CD8-positive, alpha-beta memory T cell (primary cell): ENCODE results near the gene FAM20A. TPM values are rescaled to one million over a fixed set of nuclear protein-coding genes. Genes with fewer than 3 reads are reported as not detected.

Experiments
- CTCF ChIA-PET: fragments of 350-600 bp; sonication (Branson Sonifier 250); formaldehyde crosslinking; loops from one replicate; lab custom pipeline; 2021; ENCODE audit warnings: antibody characterized with exemption; lab: Charles Lee
- POLR2A ChIA-PET: fragments of 350-600 bp; sonication (Branson Sonifier 250); formaldehyde crosslinking; loops from one replicate; lab custom pipeline; 2021; ENCODE audit warnings: antibody characterized with exemption; lab: Charles Lee
- DNase-seq, 5 donors: peaks; one replicate each; pipeline versions ENCODE4 v3.0.0 to v3.0.0-alpha.2; 2020 to 2022; ENCODE audit warnings: mixed read lengths in 1 of 5
- H3K27ac ChIP-seq: one replicate; pipeline ENCODE4 v1.7.0; 2013; ENCODE audit warnings: low read depth, mild to moderate bottlenecking, low read length, moderate library complexity
- H3K27me3 ChIP-seq: 2 replicates; pipeline ENCODE4 v1.7.0; 2013; ENCODE audit warnings: low read length, mild to moderate bottlenecking; ENCODE audit not compliant: insufficient read depth, poor library complexity, severe bottlenecking
- H3K36me3 ChIP-seq: 2 replicates; pipeline ENCODE4 v1.7.0; 2013; ENCODE audit warnings: mild to moderate bottlenecking, low read length, moderate library complexity; ENCODE audit not compliant: insufficient read depth
- H3K4me1 ChIP-seq: 2 replicates; pipeline ENCODE4 v1.7.0; 2013; ENCODE audit warnings: mild to moderate bottlenecking, low read length, moderate library complexity; ENCODE audit not compliant: insufficient read depth
- H3K4me3 ChIP-seq: 2 replicates; pipeline ENCODE4 v1.7.0; 2013; ENCODE audit warnings: mild to moderate bottlenecking, low read length
- H3K9me3 ChIP-seq: 2 replicates; pipeline ENCODE4 v1.7.0; 2013; ENCODE audit warnings: mild to moderate bottlenecking, low read length
- H3K27ac Mint-ChIP-seq, 8 donors: one replicate each; pipeline ENCODE4 v1.8.0; 2020 to 2021; ENCODE audit warnings: mixed read lengths in 8 of 8, mild to moderate bottlenecking in 6 of 8, inconsistent platforms in 3 of 8, moderate library complexity in 3 of 8
- H3K27me3 Mint-ChIP-seq, 2 donors: one replicate each; pipeline ENCODE4 v1.8.0; 2020 to 2021; ENCODE audit warnings: mixed read lengths in 2 of 2, mild to moderate bottlenecking in 1 of 2, moderate library complexity in 1 of 2
- H3K36me3 Mint-ChIP-seq, 3 donors: one replicate each; pipeline ENCODE4 v1.8.0; 2020 to 2021; ENCODE audit warnings: mixed read lengths in 3 of 3, inconsistent platforms in 1 of 3, mild to moderate bottlenecking in 1 of 3
- H3K4me1 Mint-ChIP-seq, 3 donors: one replicate each; pipeline ENCODE4 v1.8.0; 2020 to 2021; ENCODE audit warnings: mixed read lengths in 3 of 3, inconsistent platforms in 1 of 3, mild to moderate bottlenecking in 1 of 3
- H3K4me3 Mint-ChIP-seq, 7 donors: one replicate each; pipeline ENCODE4 v1.8.0; 2020 to 2021; ENCODE audit warnings: mixed read lengths in 7 of 7, mild to moderate bottlenecking in 6 of 7, moderate library complexity in 4 of 7, inconsistent platforms in 2 of 7
- H3K9me3 Mint-ChIP-seq, 5 donors: one replicate each; pipeline ENCODE4 v1.8.0; 2020 to 2022; ENCODE audit warnings: mixed read lengths in 5 of 5, mild to moderate bottlenecking in 3 of 5, moderate library complexity in 2 of 5, inconsistent platforms in 1 of 5
- polyA plus RNA-seq: library from polyadenylated mRNA; unstranded; fragments of 300-500 nt; fragmentation: Illumina TruSeq; gene quantifications from one replicate; pipeline ENCODE4 v1.2.3, GENCODE V29; 2021
- total RNA-seq, 2 experiments: library from RNA; stranded (reverse); gene quantifications; one replicate each; pipeline ENCODE4 v1.2.3, GENCODE V29; 2021

FAM20A gene
- total and polyA plus RNA-seq, 3 experiments from 2014 or later, result 0.07 TPM; not detected in 2

GRCh38 chr17:68565661-68566441 lies 35.3 kb downstream of the FAM20A start:
- no peak overlapping the region for H3K4me3 ChIP-seq
- ChIA-PET POLR2A (no interaction called here), CTCF (no interaction called here)
- H3K4me3 Mint-ChIP-seq, result no peak overlapping the region
- H3K27me3 Mint-ChIP-seq, result peaks cover 4 to 8% of the 10 kb centered on the region in 2 donors
- no peaks in the 10 kb centered on the region for H3K27me3 ChIP-seq
- H3K9me3 ChIP-seq, result no peaks in the 10 kb centered on the region
- H3K36me3 Mint-ChIP-seq, result no peaks in the 10 kb centered on the region
- H3K4me1 ChIP-seq, result no peaks in the 10 kb centered on the region
- no peak for DNase-seq
- H3K27ac ChIP-seq, result no peak overlapping the region
- H3K27ac Mint-ChIP-seq, result no peak overlapping the region
- H3K4me1 Mint-ChIP-seq, result no peaks in the 10 kb centered on the region
- H3K9me3 Mint-ChIP-seq, result no peaks in the 10 kb centered on the region
- H3K36me3 ChIP-seq, result no peaks in the 10 kb centered on the region

DNA sequence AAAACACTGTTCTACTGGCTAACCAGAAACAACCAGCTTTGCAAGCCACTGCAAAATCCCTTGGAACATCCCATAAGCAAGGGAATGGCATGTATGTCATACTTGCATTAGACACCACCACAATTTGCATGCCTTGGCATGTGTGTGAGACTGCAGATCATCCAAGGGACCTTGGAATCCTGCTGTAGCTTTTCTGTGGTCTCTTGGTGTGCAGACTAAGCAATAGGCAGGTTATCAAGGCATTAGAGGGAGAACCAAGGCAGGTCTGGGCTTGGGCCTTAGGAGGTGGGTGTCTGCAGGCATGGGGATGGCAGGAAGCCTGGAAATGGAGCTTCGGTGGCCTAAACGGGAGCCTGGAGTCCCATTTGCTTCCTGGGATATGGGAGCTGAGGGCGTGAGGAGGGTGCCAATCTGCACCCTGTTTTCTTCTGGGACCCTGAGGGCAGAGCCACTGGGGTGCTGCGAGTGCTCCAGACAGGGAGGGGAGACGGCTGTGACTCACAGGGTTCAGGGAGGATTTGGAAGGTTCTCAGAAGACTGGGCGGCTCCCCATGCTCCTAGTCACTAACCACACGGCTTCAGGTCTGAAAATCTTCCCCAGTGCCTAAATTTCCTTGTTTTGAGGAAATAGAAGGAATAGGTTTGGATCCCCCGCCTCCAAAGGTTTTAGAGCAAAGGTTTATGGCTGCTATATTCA lies 36.6 kb downstream of the FAM20A start:
- H3K9me3 Mint-ChIP-seq, result no peaks in the 10 kb centered on the region
- H3K36me3 Mint-ChIP-seq, result no peaks in the 10 kb centered on the region
- ChIA-PET CTCF (no interaction called here), POLR2A (no interaction called here)
- H3K4me3 ChIP-seq, result no peak overlapping the region
- no peaks in the 10 kb centered on the region for H3K4me1 ChIP-seq
- H3K27ac Mint-ChIP-seq, result no peak overlapping the region
- DNase-seq, result no peak
- no peaks in the 10 kb centered on the region for H3K9me3 ChIP-seq
- no peak overlapping the region for H3K27ac ChIP-seq
- H3K27me3 ChIP-seq, result no peaks in the 10 kb centered on the region
- H3K27me3 Mint-ChIP-seq, result peaks cover 4 to 8% of the 10 kb centered on the region in 2 donors
- no peak overlapping the region for H3K4me3 Mint-ChIP-seq
- no peaks in the 10 kb centered on the region for H3K4me1 Mint-ChIP-seq
- H3K36me3 ChIP-seq, result no peaks in the 10 kb centered on the region

- H3K4me3 Mint-ChIP-seq, result no peak overlapping the region
- no peak overlapping the region for H3K27ac Mint-ChIP-seq
- no peaks in the 10 kb centered on the region for H3K36me3 Mint-ChIP-seq
- CTCF ChIA-PET, result no interaction called here
- Histone ChIP-seq H3K9me3 (no peaks in the 10 kb centered on the region), H3K4me1 (no peaks in the 10 kb centered on the region), H3K27me3 (no peaks in the 10 kb centered on the region), H3K36me3 (no peaks in the 10 kb centered on the region), H3K4me3 (no peak overlapping the region), H3K27ac (no peak overlapping the region)
- POLR2A ChIA-PET, result no interaction called here
- no peaks in the 10 kb centered on the region for H3K4me1 Mint-ChIP-seq
- DNase-seq, result no peak
- no peaks in the 10 kb centered on the region for H3K9me3 Mint-ChIP-seq
- H3K27me3 Mint-ChIP-seq, result peaks cover 2 to 8% of the 10 kb centered on the region in 2 donors
Measured at GRCh38 chr17:68562736-68563135, 38.4 kb downstream of the FAM20A start.

DNA sequence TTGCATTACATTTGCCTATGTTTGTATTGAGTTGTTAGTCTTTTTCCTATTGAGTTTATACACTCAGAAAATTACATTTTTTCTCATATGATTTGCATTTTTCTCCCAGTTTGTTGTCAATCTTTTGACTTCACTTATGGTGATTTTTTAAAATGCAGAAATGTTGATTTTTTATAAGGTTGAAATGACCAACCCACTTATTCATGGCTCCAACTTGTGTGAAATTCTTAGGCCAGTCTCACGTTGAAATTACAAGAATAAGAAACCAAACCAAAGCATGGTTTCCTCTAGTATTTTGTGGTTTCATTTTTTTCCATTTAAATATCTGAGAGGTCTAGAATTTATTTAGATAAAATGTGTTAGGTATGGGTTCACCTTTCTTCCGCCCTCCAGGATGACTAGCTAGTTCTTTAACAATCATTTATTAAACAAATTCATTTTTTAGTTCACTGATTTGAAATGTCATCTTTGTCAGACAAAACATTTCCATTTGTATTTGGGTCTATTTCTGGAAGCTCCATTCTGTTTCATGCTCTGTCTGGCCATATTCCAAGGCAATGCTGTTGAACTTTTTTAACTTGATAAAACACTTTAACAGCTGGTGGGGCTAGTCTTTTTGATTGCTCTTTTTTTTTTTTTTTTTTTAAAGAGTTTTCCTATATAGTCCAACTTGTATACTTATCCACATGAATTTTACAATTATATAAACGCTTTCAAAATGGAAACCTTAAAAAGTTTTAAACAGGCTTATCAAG lies 40.0 kb downstream of the FAM20A start:
- Mint-ChIP-seq H3K4me3 (no peak overlapping the region), H3K27ac (no peak overlapping the region), H3K4me1 (no peaks in the 10 kb centered on the region), H3K9me3 (no peaks in the 10 kb centered on the region), H3K36me3 (peaks cover 0 to 2% (median 0%) of the 10 kb centered on the region in 3 donors), H3K27me3 (peaks cover 4 to 7% of the 10 kb centered on the region in 2 donors)
- POLR2A ChIA-PET, result no interaction called here
- H3K4me3 ChIP-seq, result no peak overlapping the region
- CTCF ChIA-PET, result no interaction called here
- no peaks in the 10 kb centered on the region for H3K36me3 ChIP-seq
- H3K9me3 ChIP-seq, result no peaks in the 10 kb centered on the region
- H3K27me3 ChIP-seq, result no peaks in the 10 kb centered on the region
- no peaks in the 10 kb centered on the region for H3K4me1 ChIP-seq
- no peak overlapping the region for H3K27ac ChIP-seq
- no peak for DNase-seq

- Mint-ChIP-seq H3K27me3 (peaks cover 0 to 3% of the 10 kb centered on the region in 2 donors), H3K9me3 (no peaks in the 10 kb centered on the region), H3K27ac (no peak overlapping the region), H3K36me3 (peaks cover 0 to 9% (median 2%) of the 10 kb centered on the region in 3 donors), H3K4me1 (no peaks in the 10 kb centered on the region), H3K4me3 (no peak overlapping the region)
- Histone ChIP-seq H3K36me3 (no peaks in the 10 kb centered on the region), H3K9me3 (no peaks in the 10 kb centered on the region), H3K27ac (no peak overlapping the region), H3K27me3 (no peaks in the 10 kb centered on the region), H3K4me3 (no peak overlapping the region), H3K4me1 (no peaks in the 10 kb centered on the region)
- POLR2A ChIA-PET, result no interaction called here
- no peak for DNase-seq
- CTCF ChIA-PET, result no interaction called here
Measured at GRCh38 chr17:68559316-68559715, 41.9 kb downstream of the FAM20A start.

DNA sequence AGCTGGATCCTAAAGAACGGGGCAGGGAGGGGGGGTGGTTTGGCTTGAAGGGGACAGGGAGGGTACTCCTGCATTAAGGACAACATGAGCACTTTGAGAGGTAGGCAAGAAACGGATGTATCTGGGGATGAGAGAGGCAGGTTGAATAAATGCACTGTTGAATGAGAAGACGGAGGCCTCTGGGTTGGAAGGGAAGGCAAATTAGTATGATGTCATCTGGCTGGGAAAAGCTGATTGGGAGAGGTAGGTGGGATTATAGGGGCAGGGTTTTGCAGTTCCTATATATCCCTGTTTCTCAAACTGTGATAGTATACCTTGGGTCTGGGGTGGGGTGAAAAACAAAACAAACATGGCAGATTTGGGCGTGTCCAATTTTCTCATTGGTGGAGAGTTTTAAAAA lies 44.6 kb downstream of the FAM20A start:
- H3K4me3 Mint-ChIP-seq, result no peak overlapping the region
- POLR2A ChIA-PET, result no interaction called here
- Histone ChIP-seq H3K27me3 (no peaks in the 10 kb centered on the region), H3K9me3 (no peaks in the 10 kb centered on the region), H3K4me3 (no peak overlapping the region), H3K36me3 (no peaks in the 10 kb centered on the region), H3K4me1 (no peaks in the 10 kb centered on the region), H3K27ac (no peak overlapping the region)
- H3K36me3 Mint-ChIP-seq, result peaks cover 0 to 9% (median 2%) of the 10 kb centered on the region in 3 donors
- CTCF ChIA-PET, result no interaction called here
- no peak for DNase-seq
- no peaks in the 10 kb centered on the region for H3K9me3 Mint-ChIP-seq
- no peaks in the 10 kb centered on the region for H3K4me1 Mint-ChIP-seq
- H3K27ac Mint-ChIP-seq, result no peak overlapping the region
- peaks cover 0 to 3% of the 10 kb centered on the region in 2 donors for H3K27me3 Mint-ChIP-seq

GRCh38 chr17:68544111-68544915 lies 56.9 kb downstream of the FAM20A start:
- no peak overlapping the region for H3K4me3 ChIP-seq
- H3K4me1 Mint-ChIP-seq, result no peaks in the 10 kb centered on the region
- no peaks in the 10 kb centered on the region for H3K9me3 ChIP-seq
- no peaks in the 10 kb centered on the region for H3K36me3 ChIP-seq
- H3K36me3 Mint-ChIP-seq, result peaks cover 4 to 18% (median 8%) of the 10 kb centered on the region in 3 donors
- H3K27me3 Mint-ChIP-seq, result no peaks in the 10 kb centered on the region
- no peak overlapping the region for H3K4me3 Mint-ChIP-seq
- POLR2A ChIA-PET, result no interaction called here
- no peaks in the 10 kb centered on the region for H3K27me3 ChIP-seq
- DNase-seq, result no peak
- H3K27ac ChIP-seq, result no peak overlapping the region
- peak overlapping the region in 1 of 8 donors; percentile 17 for H3K27ac Mint-ChIP-seq
- H3K9me3 Mint-ChIP-seq, result peaks cover 0 to 3% (median 0%) of the 10 kb centered on the region in 5 donors
- H3K4me1 ChIP-seq, result no peaks in the 10 kb centered on the region
- CTCF ChIA-PET, result no interaction called here
